LNCaP clone FGC (cell line): ENCODE data around the gene NDUFS5.
A peak's percentile ranks its signal among the peaks of the same experiment; 100 is the strongest.
"Not testable (repeated sequence)": the region's sequence is repeated elsewhere in the genome, so short reads cannot be mapped to it uniquely, and the experiment has no call there.

Source experiments
- DNase-seq: peaks from one replicate; pipeline ENCODE4 v3.0.0-alpha.2; 2011; ENCODE audit warnings: low read depth
- H3K4me3 ChIP-seq: 2 replicates; pipeline ENCODE4 v1.5.1; 2011; ENCODE audit warnings: mild to moderate bottlenecking, low read depth, low read length, control low read depth
- CTCF ChIP-seq: IDR thresholded peaks from 2 replicates; pipeline ENCODE4 v1.5.1; 2012; ENCODE audit warnings: mild to moderate bottlenecking; ENCODE audit not compliant: control insufficient read depth, insufficient read depth; ENCODE audit errors: extremely low read depth

The NDUFS5 gene

DNA sequence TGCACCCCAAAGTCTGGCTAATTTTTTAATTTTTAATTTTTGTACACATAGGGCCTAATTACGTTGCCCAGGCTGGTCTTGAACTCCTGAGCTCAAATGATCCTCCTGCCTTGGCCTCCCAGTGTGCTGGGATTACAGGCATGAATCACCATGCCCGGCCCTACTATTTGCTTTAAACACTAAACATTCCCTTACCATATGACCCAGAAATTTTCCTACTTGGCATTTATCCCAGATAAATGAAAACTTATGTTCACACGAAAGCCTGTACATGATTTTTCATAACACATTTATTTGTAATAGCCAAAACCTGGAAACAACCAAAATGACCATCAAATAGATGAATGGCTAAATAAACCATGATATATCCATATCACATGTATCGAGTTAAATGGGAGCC, 35.8 kb downstream of the NDUFS5 start:
- TF ChIP-seq CTCF: no peak
- no peak for DNase-seq

GRCh38 chr1:39063191-39063590, 37.0 kb downstream of the NDUFS5 start:
- DNase-seq: no peak
- no peak for TF ChIP-seq CTCF
- no peak overlapping the region for H3K4me3 ChIP-seq

More for the DNA sequence above, 35.8 kb downstream of the NDUFS5 start:
- no peak overlapping the region for H3K4me3 ChIP-seq

- no peak overlapping the region for H3K4me3 ChIP-seq
- DNase-seq: no peak
- no peak for TF ChIP-seq CTCF
Observed at GRCh38 chr1:39063775-39064174, 37.6 kb downstream of the NDUFS5 start.

DNA sequence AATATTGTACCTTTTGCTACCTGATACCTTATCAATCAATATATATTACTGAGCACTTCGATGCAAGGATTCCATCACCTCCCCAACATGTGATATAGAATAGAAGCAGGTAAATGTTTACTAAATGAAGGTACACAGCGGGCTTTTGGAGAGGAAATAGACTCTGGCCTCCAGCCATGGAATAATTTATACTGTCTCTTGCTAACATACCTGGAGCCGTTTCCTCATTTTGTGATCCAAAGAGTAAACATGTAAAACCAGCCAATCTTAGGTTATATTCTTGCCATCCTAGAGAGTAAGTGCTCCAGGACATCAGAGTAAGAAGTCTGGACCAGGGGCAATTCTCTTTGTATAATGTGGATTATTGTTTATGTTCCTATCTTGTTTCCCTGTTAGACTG, 39.4 kb downstream of the NDUFS5 start:
- DNase-seq: peak; percentile 97
- no peak overlapping the region for H3K4me3 ChIP-seq
- no peak for TF ChIP-seq CTCF

DNA sequence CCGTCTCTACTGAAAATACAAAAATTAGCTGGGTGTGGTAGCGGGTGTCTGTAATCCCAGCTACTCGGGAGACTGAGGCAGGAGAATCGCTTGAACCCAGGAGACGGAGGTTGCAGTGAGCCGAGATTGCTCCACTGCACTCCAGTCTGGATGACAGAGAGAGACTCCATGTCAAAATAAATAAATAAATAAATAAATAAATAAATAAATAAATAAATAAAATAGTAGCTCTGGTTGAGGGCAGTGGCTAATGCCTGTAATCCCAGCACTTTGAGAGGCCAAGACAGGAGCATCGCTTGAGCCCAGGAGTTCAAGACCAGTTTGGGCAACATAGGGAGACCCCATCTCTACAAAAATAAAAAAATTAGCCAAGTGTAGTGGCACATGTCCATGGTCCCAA, 42.1 kb downstream of the NDUFS5 start:
- H3K4me3 ChIP-seq, DNase-seq: not testable (repeated sequence)

GRCh38 chr1:39071557-39071956, 45.4 kb downstream of the NDUFS5 start:
- H3K4me3 ChIP-seq, DNase-seq: not testable (repeated sequence)

- TF ChIP-seq CTCF: no peak
- no peak overlapping the region for H3K4me3 ChIP-seq
- no peak for DNase-seq
Observed at GRCh38 chr1:39076127-39076798, 50.1 kb downstream of the NDUFS5 start.

- DNase-seq: no peak
- no peak for TF ChIP-seq CTCF
- no peak overlapping the region for H3K4me3 ChIP-seq
Observed at GRCh38 chr1:39076799-39077148, 50.6 kb downstream of the NDUFS5 start.
